RWPE2 (cell line): ENCODE measurements around the gene NLRP12.

Experiments used
- ATAC-seq: fragments of 200-7000 bp; cut with Tn5 transposase; 3 replicates; pipeline ENCODE4 v1.9.1; 2021; ENCODE audit warnings: low read depth
- DNase-seq: peaks from one replicate; pipeline ENCODE4 v3.0.0-alpha.2; 2020; ENCODE audit warnings: low spot score
- H3K27ac ChIP-seq: fragments of 450-650 bp; 2 replicates; pipeline ENCODE4 v1.5.1; 2017; ENCODE audit warnings: mild to moderate bottlenecking; ENCODE audit not compliant: poor library complexity, severe bottlenecking
- H3K27me3 ChIP-seq: fragments of 250-450 bp; sonication (Bioruptor Pico); 2 replicates; pipeline ENCODE4 v1.5.1; 2021; ENCODE audit warnings: mild to moderate bottlenecking, moderate library complexity; ENCODE audit not compliant: insufficient read depth, poor library complexity, severe bottlenecking
- H3K36me3 ChIP-seq: fragments of 250-450 bp; sonication (Bioruptor Pico); 2 replicates; pipeline ENCODE4 v1.5.1; 2020; ENCODE audit warnings: low read depth, mild to moderate bottlenecking, moderate library complexity
- H3K4me1 ChIP-seq: fragments of 250-450 bp; sonication (Bioruptor Pico); 2 replicates; pipeline ENCODE4 v1.5.1; 2021; ENCODE audit warnings: mild to moderate bottlenecking, moderate library complexity; ENCODE audit not compliant: insufficient read depth, poor library complexity, severe bottlenecking
- H3K4me3 ChIP-seq: fragments of 250-450 bp; sonication (Bioruptor Pico); 2 replicates; pipeline ENCODE4 v1.5.1; 2021; ENCODE audit warnings: mild to moderate bottlenecking, moderate library complexity; ENCODE audit not compliant: severe bottlenecking
- H3K9me3 ChIP-seq: fragments of 250-450 bp; sonication (Bioruptor Pico); 2 replicates; pipeline ENCODE4 v1.5.1; 2021; ENCODE audit warnings: mild to moderate bottlenecking, moderate library complexity; ENCODE audit not compliant: severe bottlenecking
- TF ChIP-seq, protein P1 (sequence below): fragments of 450-650 bp; IDR thresholded peaks from one replicate; pipeline ENCODE4 v1.5.1; 2017; ENCODE audit warnings: mild to moderate bottlenecking, moderate library complexity; ENCODE audit not compliant: poor library complexity, severe bottlenecking

NLRP12 gene

DNA sequence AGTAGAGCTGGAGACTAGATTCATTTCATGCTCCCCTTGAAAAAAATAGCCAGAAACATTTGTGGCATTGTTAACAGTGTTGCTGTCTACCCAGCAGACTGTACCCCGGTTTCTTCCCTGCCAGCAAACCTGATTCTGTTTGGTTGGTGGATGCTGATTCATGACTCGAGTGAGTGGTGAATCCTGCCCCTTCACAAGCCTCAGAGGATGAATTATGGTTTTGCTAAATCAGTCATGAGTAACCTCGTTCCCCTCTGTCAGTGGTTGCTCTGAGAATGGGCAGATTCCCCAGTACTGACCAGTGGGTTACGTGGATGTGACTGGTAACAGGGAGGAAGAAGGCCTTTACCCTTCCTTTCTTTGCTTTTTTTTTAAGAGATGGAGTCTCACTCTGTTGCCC lies 10.1 kb downstream of the NLRP12 start:
- DNase-seq (no peak), ATAC-seq (0 out of 3 replicates have a peak, but pooled peaks have one; percentile 36)
- Histone ChIP-seq H3K4me3 (no peak overlapping the region), H3K9me3 (no peaks in the 10 kb centered on the region), H3K4me1 (no peaks in the 10 kb centered on the region), H3K36me3 (no peaks in the 10 kb centered on the region), H3K27me3 (no peaks in the 10 kb centered on the region), H3K27ac (no peak overlapping the region)
- TF ChIP-seq, protein P1, sequence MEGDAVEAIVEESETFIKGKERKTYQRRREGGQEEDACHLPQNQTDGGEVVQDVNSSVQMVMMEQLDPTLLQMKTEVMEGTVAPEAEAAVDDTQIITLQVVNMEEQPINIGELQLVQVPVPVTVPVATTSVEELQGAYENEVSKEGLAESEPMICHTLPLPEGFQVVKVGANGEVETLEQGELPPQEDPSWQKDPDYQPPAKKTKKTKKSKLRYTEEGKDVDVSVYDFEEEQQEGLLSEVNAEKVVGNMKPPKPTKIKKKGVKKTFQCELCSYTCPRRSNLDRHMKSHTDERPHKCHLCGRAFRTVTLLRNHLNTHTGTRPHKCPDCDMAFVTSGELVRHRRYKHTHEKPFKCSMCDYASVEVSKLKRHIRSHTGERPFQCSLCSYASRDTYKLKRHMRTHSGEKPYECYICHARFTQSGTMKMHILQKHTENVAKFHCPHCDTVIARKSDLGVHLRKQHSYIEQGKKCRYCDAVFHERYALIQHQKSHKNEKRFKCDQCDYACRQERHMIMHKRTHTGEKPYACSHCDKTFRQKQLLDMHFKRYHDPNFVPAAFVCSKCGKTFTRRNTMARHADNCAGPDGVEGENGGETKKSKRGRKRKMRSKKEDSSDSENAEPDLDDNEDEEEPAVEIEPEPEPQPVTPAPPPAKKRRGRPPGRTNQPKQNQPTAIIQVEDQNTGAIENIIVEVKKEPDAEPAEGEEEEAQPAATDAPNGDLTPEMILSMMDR: no peak

DNA sequence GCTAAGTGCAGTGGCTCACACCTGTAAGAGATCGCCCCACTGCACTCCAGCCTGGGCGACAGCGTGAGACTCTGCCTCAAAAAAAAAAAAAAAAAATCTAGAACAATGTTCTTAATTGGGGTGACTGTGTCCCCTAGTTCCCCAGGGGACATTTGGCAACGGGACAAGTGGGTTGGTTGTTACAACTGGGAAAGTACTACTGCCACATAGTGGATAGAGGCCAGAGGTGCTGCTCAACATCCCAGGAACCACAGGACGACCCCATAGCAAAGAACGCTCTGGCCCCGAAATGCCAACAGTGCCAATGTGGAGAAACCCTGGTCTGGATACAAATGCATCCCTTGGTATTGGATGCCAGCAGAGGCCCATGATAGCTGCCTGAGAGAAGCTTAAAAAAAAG lies 11.8 kb downstream of the NLRP12 start:
- no peaks in the 10 kb centered on the region for H3K4me1 ChIP-seq
- TF ChIP-seq, protein P1: no peak
- H3K9me3 ChIP-seq: no peaks in the 10 kb centered on the region
- DNase-seq: no peak
- no peak overlapping the region for H3K27ac ChIP-seq
- no peak for ATAC-seq
- no peaks in the 10 kb centered on the region for H3K36me3 ChIP-seq
- no peaks in the 10 kb centered on the region for H3K27me3 ChIP-seq
- no peak overlapping the region for H3K4me3 ChIP-seq

DNA sequence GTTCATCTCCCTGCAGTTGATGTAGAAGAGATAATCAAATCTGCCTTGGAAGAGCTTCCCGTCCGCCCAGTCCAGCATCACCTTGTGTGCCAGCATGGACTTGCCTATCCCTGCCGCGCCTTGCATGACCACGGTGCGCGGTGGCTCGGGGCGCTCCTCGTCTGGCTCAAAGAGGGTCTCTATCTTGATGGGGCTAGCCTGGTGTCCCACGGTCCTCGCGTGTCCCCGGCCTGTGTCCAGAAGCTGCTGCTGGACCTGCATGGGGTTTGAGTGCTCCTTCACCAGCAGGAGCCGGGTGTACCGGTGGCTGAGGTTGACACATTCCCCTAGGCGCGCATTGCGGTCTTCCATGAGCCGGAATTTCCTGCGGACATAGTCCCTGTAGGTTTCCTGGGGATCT lies 13.2 kb downstream of the NLRP12 start:
- Histone ChIP-seq H3K36me3 (no peaks in the 10 kb centered on the region), H3K27ac (no peak overlapping the region), H3K27me3 (no peaks in the 10 kb centered on the region), H3K4me1 (no peaks in the 10 kb centered on the region), H3K9me3 (no peaks in the 10 kb centered on the region), H3K4me3 (no peak overlapping the region)
- TF ChIP-seq, protein P1: no peak
- DNase-seq: no peak
- ATAC-seq: no peak

DNA sequence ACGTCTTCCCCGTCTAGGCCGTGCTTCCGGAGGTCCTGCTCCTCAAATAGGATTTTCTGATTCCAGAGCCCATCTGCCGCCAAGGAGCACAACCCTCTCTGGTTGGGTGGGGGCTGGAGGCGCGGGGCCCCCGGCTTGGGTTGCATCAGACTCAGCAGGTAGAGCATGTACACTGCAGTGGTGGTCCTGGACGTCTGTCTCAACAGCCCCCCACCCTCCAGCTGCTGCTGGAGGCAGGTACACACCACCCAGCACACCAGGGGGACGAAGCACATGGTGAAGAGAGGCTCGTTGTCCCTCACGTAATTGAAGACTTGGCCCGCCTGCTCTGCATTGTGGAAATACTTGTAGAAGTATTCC lies 13.9 kb downstream of the NLRP12 start:
- TF ChIP-seq, protein P1: no peak
- no peak for ATAC-seq
- H3K27me3 ChIP-seq: no peaks in the 10 kb centered on the region
- no peaks in the 10 kb centered on the region for H3K9me3 ChIP-seq
- H3K27ac ChIP-seq: no peak overlapping the region
- H3K36me3 ChIP-seq: no peaks in the 10 kb centered on the region
- no peak for DNase-seq
- no peak overlapping the region for H3K4me3 ChIP-seq
- H3K4me1 ChIP-seq: no peaks in the 10 kb centered on the region

DNA sequence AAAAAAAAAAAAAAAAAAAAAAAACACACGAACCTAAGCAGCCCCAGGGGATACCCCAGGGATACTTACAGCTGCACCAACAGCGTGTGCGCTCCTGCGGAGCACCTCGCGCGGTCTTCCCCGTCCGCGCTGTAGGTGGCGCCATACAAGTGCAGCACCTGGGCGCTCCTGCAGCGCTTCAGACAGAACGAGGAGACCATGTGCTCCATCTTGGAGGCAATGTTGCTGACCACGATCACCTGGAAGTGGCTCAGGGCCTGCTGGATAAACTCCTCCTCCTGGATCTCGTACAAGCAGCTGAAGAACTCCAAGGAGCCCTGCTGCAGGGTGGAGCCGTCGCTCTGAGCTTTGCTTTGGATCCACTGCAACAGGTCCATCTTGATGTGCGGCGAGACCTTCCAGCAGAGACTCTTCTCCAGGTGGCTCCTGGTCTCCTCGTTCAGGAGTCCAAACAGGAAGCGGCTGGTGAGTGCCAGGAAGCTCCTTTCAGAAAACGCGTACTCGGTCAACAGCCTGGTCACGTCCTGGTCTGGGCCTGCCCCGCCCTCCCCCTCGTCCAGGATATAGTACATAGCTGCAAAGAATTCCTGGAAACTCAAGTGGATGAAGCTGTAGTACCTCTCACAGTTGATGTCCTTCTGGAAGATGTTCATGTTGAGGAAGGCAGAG lies 14.5 kb downstream of the NLRP12 start:
- TF ChIP-seq, protein P1: no peak
- Histone ChIP-seq H3K27me3 (no peaks in the 10 kb centered on the region), H3K36me3 (no peaks in the 10 kb centered on the region), H3K27ac (no peak overlapping the region), H3K4me3 (no peak overlapping the region), H3K4me1 (no peaks in the 10 kb centered on the region), H3K9me3 (no peaks in the 10 kb centered on the region)
- no peak for ATAC-seq
- DNase-seq: no peak
